Neuronal stem cell (in vitro differentiated cells): Measurements from ENCODE around the gene PRKG2.

Source experiments
- DNase-seq: peaks from one replicate; pipeline ENCODE4 v3.0.0-alpha.2; 2013; ENCODE audit warnings: low spot score
- H2AFZ ChIP-seq: one replicate; pipeline ENCODE4 v1.6.1; 2013; ENCODE audit warnings: mild to moderate bottlenecking, low read length, inconsistent platforms
- H2AK5ac ChIP-seq: 2 replicates; pipeline ENCODE4 v1.6.1; 2013; ENCODE audit warnings: low read depth, mild to moderate bottlenecking, inconsistent platforms, low read length, moderate library complexity, mixed read lengths
- H2BK120ac ChIP-seq: 2 replicates; pipeline ENCODE4 v1.6.1; 2013; ENCODE audit warnings: low read depth, mild to moderate bottlenecking, inconsistent platforms, low read length, moderate library complexity, mixed read lengths
- H2BK12ac ChIP-seq: one replicate; pipeline ENCODE4 v1.6.1; 2013; ENCODE audit warnings: low read length, inconsistent platforms
- H2BK15ac ChIP-seq: 2 replicates; pipeline ENCODE4 v1.6.1; 2013; ENCODE audit warnings: mild to moderate bottlenecking, low read length, inconsistent platforms, mixed read lengths
- H2BK5ac ChIP-seq: one replicate; pipeline ENCODE4 v1.6.1; 2013; ENCODE audit warnings: inconsistent platforms, mild to moderate bottlenecking, low read length, moderate library complexity
- H3K14ac ChIP-seq: one replicate; pipeline ENCODE4 v1.6.1; 2013; ENCODE audit warnings: low read length, inconsistent platforms
- H3K18ac ChIP-seq: 2 replicates; pipeline ENCODE4 v1.6.1; 2013; ENCODE audit warnings: low read length, inconsistent platforms
- H3K23ac ChIP-seq: 2 replicates; pipeline ENCODE4 v1.6.1; 2013; ENCODE audit warnings: low read depth, mild to moderate bottlenecking, mixed read lengths, low read length, inconsistent platforms; ENCODE audit not compliant: poor library complexity
- H3K27ac ChIP-seq: replicated peaks from 3 replicates; pipeline ENCODE4 v1.5.1; 2013; ENCODE audit warnings: low read length, inconsistent platforms
- H3K27me3 ChIP-seq, 3 experiments: 2 replicates each; pipeline ENCODE4 v1.6.1; 2013; ENCODE audit warnings: low read length in 3 of 3, mild to moderate bottlenecking in 2 of 3, inconsistent platforms in 1 of 3, low read depth in 1 of 3, mixed read lengths in 1 of 3, moderate library complexity in 1 of 3; ENCODE audit not compliant: control insufficient read depth in 3 of 3, insufficient read depth in 3 of 3
- H3K36me3 ChIP-seq, 2 donors: replicated peaks in 1 of 2; 2 replicates each; pipeline ENCODE4 v1.6.1; 2013; ENCODE audit warnings: low read length in 2 of 2; ENCODE audit not compliant: control insufficient read depth in 2 of 2, insufficient read depth in 2 of 2
- H3K4ac ChIP-seq: 2 replicates; pipeline ENCODE4 v1.6.1; 2013; ENCODE audit warnings: inconsistent platforms, mild to moderate bottlenecking, low read length, moderate library complexity
- H3K4me1 ChIP-seq, 2 donors: 1 replicate in 1 of 2; 2 replicates in 1 of 2; pipeline ENCODE4 v1.6.1; 2013; ENCODE audit warnings: low read length in 2 of 2, low read depth in 1 of 2; ENCODE audit not compliant: control insufficient read depth in 2 of 2, insufficient read depth in 1 of 2
- H3K4me2 ChIP-seq: one replicate; pipeline ENCODE4 v1.6.1; 2013; ENCODE audit warnings: mild to moderate bottlenecking, low read length, inconsistent platforms; ENCODE audit not compliant: insufficient read depth, poor library complexity, severe bottlenecking
- H3K4me3 ChIP-seq, 2 donors: 2 replicates each; pipeline ENCODE4 v1.5.1; 2013; ENCODE audit warnings: low read length in 2 of 2, mild to moderate bottlenecking in 2 of 2, inconsistent platforms in 1 of 2, moderate library complexity in 1 of 2
- H3K79me1 ChIP-seq: one replicate; pipeline ENCODE4 v1.6.1; 2013; ENCODE audit warnings: low read depth, mild to moderate bottlenecking, inconsistent platforms, low read length, moderate library complexity
- H3K9ac ChIP-seq: one replicate; pipeline ENCODE4 v1.6.1; 2013; ENCODE audit warnings: mild to moderate bottlenecking, low read depth, low read length, inconsistent platforms; ENCODE audit not compliant: poor library complexity
- H3K9me3 ChIP-seq, 2 donors: replicated peaks in 1 of 2; 2 replicates each; pipeline versions ENCODE3 to v1.6.1; 2013; ENCODE audit warnings: low read length in 2 of 2, mild to moderate bottlenecking in 2 of 2, inconsistent platforms in 1 of 2, low read depth in 1 of 2, mixed read lengths in 1 of 2, moderate library complexity in 1 of 2; ENCODE audit not compliant: control insufficient read depth in 2 of 2, insufficient read depth in 1 of 2
- H4K8ac ChIP-seq: one replicate; pipeline ENCODE4 v1.6.1; 2013; ENCODE audit warnings: low read depth, mild to moderate bottlenecking, inconsistent platforms, low read length, moderate library complexity
- H4K91ac ChIP-seq: one replicate; pipeline ENCODE4 v1.6.1; 2013; ENCODE audit warnings: low read length, low read depth, mild to moderate bottlenecking, inconsistent platforms; ENCODE audit not compliant: poor library complexity
- WGBS, 2 donors: extraction: QIAGEN DNeasy Blood & Tissue Kit; methylation state at CpG; one replicate each; pipeline ENCODE4 v1.1.7; 2013; ENCODE audit warnings: missing lambda C conversion rate in 2 of 2, mixed read lengths in 1 of 2; ENCODE audit not compliant: insufficient read length in 2 of 2, insufficient replicate concordance in 1 of 2; ENCODE audit errors: extremely low coverage in 2 of 2; 5-methylcytosine and 5-hydroxymethylcytosine counted together

Gene PRKG2

DNA sequence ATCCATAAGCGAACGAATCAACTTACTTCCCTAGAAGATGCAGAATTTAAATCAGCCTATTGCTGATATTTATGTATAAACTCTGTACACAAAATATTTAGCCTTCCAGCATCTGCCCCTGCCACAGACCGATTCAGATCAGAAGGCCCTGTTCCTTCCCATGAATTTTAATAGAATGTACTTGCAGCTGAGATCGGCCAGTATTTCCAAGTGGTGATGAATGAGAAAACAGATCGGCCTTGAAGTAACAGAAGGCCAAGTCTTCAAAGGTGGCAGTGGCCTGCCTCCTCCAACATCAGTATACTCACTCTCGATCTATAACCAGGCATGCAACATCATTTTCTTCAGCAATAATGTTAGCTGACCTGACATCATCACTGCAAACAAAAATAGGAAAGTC is 66.4 kb downstream of the PRKG2 start:
- Histone ChIP-seq H3K4me1 (no peaks in the 10 kb centered on the region), H3K79me1 (no peaks in the 10 kb centered on the region), H4K8ac (no peak overlapping the region), H3K4ac (no peak overlapping the region), H3K27ac (no peak overlapping the region), H2BK120ac (no peak overlapping the region), H3K14ac (no peak overlapping the region), H2BK12ac (no peak overlapping the region), H2BK15ac (no peak overlapping the region), H3K9ac (no peak overlapping the region), H2AK5ac (no peak overlapping the region), H3K23ac (no peak overlapping the region), H3K9me3 (no peaks in the 10 kb centered on the region), H4K91ac (no peak overlapping the region), H3K36me3 (no peaks in the 10 kb centered on the region), H3K4me3 (no peak overlapping the region), H3K18ac (no peak overlapping the region), H3K27me3 (no peaks in the 10 kb centered on the region), H3K4me2 (no peak overlapping the region), H2BK5ac (no peak overlapping the region), H2AFZ (no peak overlapping the region)
- WGBS, 2 donors: no CpG with 5 or more reads among the region's 6 CpGs
- DNase-seq: no peak

DNA sequence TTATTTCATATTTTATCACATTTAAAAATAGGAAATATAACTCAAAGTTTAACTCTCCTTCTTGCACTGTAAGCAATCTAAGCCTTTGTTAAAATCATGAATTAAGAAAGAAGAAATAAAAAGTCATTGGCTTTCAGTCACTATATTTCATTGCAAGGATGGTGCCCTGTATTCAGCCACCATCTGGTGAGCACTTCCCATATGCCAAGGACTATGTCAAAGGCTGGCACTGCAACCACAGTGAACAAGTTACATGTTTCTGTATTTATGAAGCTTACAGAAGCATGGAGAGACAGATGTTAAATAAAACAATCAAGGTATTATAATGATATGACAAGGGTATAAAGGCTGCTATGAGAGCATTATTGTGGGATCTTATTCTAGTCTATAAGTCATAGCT is 68.6 kb downstream of the PRKG2 start:
- Histone ChIP-seq H3K18ac (no peak overlapping the region), H3K27me3 (no peaks in the 10 kb centered on the region), H3K4ac (no peak overlapping the region), H3K27ac (no peak overlapping the region), H4K8ac (no peak overlapping the region), H3K23ac (no peak overlapping the region), H3K14ac (no peak overlapping the region), H3K36me3 (no peaks in the 10 kb centered on the region), H3K4me2 (no peak overlapping the region), H2BK5ac (no peak overlapping the region), H3K4me1 (no peaks in the 10 kb centered on the region), H2BK12ac (no peak overlapping the region), H4K91ac (no peak overlapping the region), H3K9me3 (no peaks in the 10 kb centered on the region), H2BK120ac (no peak overlapping the region), H3K4me3 (no peak overlapping the region), H2BK15ac (no peak overlapping the region), H3K9ac (no peak overlapping the region), H3K79me1 (no peaks in the 10 kb centered on the region), H2AK5ac (no peak overlapping the region), H2AFZ (no peak overlapping the region)
- DNase-seq: no peak

- Histone ChIP-seq H3K27me3 (no peaks in the 10 kb centered on the region), H4K91ac (no peak overlapping the region), H3K4me3 (no peak overlapping the region), H3K4me2 (no peak overlapping the region), H3K9me3 (no peaks in the 10 kb centered on the region), H2BK120ac (no peak overlapping the region), H2BK5ac (no peak overlapping the region), H4K8ac (no peak overlapping the region), H2BK12ac (no peak overlapping the region), H3K27ac (no peak overlapping the region), H2AK5ac (no peak overlapping the region), H3K18ac (no peak overlapping the region), H3K23ac (no peak overlapping the region), H3K36me3 (no peaks in the 10 kb centered on the region), H3K79me1 (no peaks in the 10 kb centered on the region), H2AFZ (no peak overlapping the region), H2BK15ac (no peak overlapping the region), H3K4ac (no peak overlapping the region), H3K14ac (no peak overlapping the region), H3K9ac (no peak overlapping the region), H3K4me1 (no peaks in the 10 kb centered on the region)
- WGBS, 2 donors: no CpG with 5 or more reads among the region's 2 CpGs
- no peak for DNase-seq
Observed at GRCh38 chr4:81143183-81143582, 71.8 kb downstream of the PRKG2 start.

GRCh38 chr4:81142744-81143143 is 72.3 kb downstream of the PRKG2 start:
- no peaks in the 10 kb centered on the region for H3K79me1 ChIP-seq
- DNase-seq: no peak
- H3K14ac ChIP-seq: no peak overlapping the region
- no peak overlapping the region for H3K18ac ChIP-seq
- no peak overlapping the region for H3K4me3 ChIP-seq
- H4K91ac ChIP-seq: no peak overlapping the region
- no peak overlapping the region for H2BK5ac ChIP-seq
- no peak overlapping the region for H2BK12ac ChIP-seq
- no peak overlapping the region for H3K27ac ChIP-seq
- no peaks in the 10 kb centered on the region for H3K36me3 ChIP-seq
- H3K27me3 ChIP-seq: no peaks in the 10 kb centered on the region
- no peak overlapping the region for H4K8ac ChIP-seq
- WGBS, 2 donors: no CpG with 5 or more reads among the region's 7 CpGs
- H3K4me1 ChIP-seq: no peaks in the 10 kb centered on the region
- H3K4ac ChIP-seq: no peak overlapping the region
- no peak overlapping the region for H2AK5ac ChIP-seq
- no peaks in the 10 kb centered on the region for H3K9me3 ChIP-seq
- H3K23ac ChIP-seq: no peak overlapping the region
- no peak overlapping the region for H2BK120ac ChIP-seq
- H2AFZ ChIP-seq: no peak overlapping the region
- no peak overlapping the region for H2BK15ac ChIP-seq
- no peak overlapping the region for H3K9ac ChIP-seq
- no peak overlapping the region for H3K4me2 ChIP-seq
